Breast epithelium (tissue), 4 donors: Measurements from ENCODE around the gene SNTG2. TPM values are rescaled to one million over a fixed set of nuclear protein-coding genes. Genes with fewer than 3 reads are reported as not detected.

Experiments
- DNase-seq, 2 donors: peaks; one replicate each; pipeline ENCODE4 v3.0.0-alpha.2; 2019; ENCODE audit warnings: low spot score in 2 of 2
- H3K27ac ChIP-seq, 2 donors: fragments of 200-600 bp; sonication (generic) in 1 of 2; one replicate each; pipeline ENCODE4 v1.5.1; 2016 to 2019; ENCODE audit warnings: mild to moderate bottlenecking in 1 of 2
- H3K27me3 ChIP-seq, 2 donors: fragments of 200-600 bp; sonication (generic) in 1 of 2; one replicate each; pipeline versions ENCODE4 v1.5.1 to v1.6.0; 2017 to 2019; ENCODE audit warnings: control low read depth in 1 of 2, mild to moderate bottlenecking in 1 of 2
- H3K36me3 ChIP-seq: fragments of 200-600 bp; one replicate; pipeline ENCODE4 v1.5.1; 2019
- H3K4me1 ChIP-seq, 2 donors: fragments of 200-600 bp; sonication (generic); one replicate each; pipeline ENCODE4 v1.5.1; 2016 to 2019; ENCODE audit warnings: control low read depth in 1 of 2
- H3K4me3 ChIP-seq, 3 donors: fragments of 200-600 bp; sonication (generic); 1 replicate in 2 of 3; 2 replicates in 1 of 3; pipeline ENCODE4 v1.5.1; 2016 to 2019; ENCODE audit warnings: mild to moderate bottlenecking in 3 of 3, moderate library complexity in 2 of 3
- H3K9me3 ChIP-seq, 2 donors: fragments of 200-600 bp; sonication (generic) in 1 of 2; one replicate each; pipeline ENCODE4 v1.5.1; 2016 to 2019; ENCODE audit warnings: control low read depth in 1 of 2
- CTCF ChIP-seq, 3 donors: fragments of 450-650 bp; IDR thresholded peaks; one replicate each; pipeline ENCODE4 v1.5.1; 2016 to 2017; ENCODE audit warnings: antibody characterized with exemption in 3 of 3, mild to moderate bottlenecking in 3 of 3, moderate library complexity in 3 of 3
- POLR2A ChIP-seq: fragments of 450-650 bp; IDR thresholded peaks from one replicate; pipeline ENCODE4 v1.6.1; 2016; ENCODE audit warnings: antibody characterized with exemption, mild to moderate bottlenecking, moderate library complexity
- POLR2AphosphoS5 ChIP-seq, 3 donors: sonication (generic); formaldehyde crosslinking; IDR thresholded peaks; one replicate each; pipeline ENCODE4 v1.6.1; 2017; ENCODE audit warnings: antibody characterized with exemption in 3 of 3
- intact Hi-C: fragments of 100-400 bp; cut with DNase I; formaldehyde crosslinking; loops from one replicate; pipeline ENCODE4 v1.15.1; 2023; ENCODE audit warnings: low total_unique reads
- total RNA-seq, 3 donors: library from RNA; depleted of rRNA; stranded (reverse); fragments of >200 nt; gene quantifications; one replicate each; pipeline ENCODE4 v1.1.0, GENCODE V29; 2016

The SNTG2 gene
- total RNA-seq, 3 donors from 2014 or later, result 4.6 to 7.4 (median 6.0) TPM

- peaks cover 0 to 7% of the 10 kb centered on the region in 2 donors for H3K9me3 ChIP-seq
- H3K4me1 ChIP-seq, result no peaks in the 10 kb centered on the region
- H3K27ac ChIP-seq, result no peak overlapping the region
- H3K4me3 ChIP-seq, result no peak overlapping the region
- DNase-seq, result no peak
- TF ChIP-seq POLR2A, result no peak
- no peak for TF ChIP-seq CTCF (IDR thresholded peaks at IDR 0.05)
- no peak for TF ChIP-seq POLR2AphosphoS5 (IDR thresholded peaks at IDR 0.05)
- H3K27me3 ChIP-seq, result peaks cover 0 to 9% of the 10 kb centered on the region in 2 donors
- H3K36me3 ChIP-seq, result no peaks in the 10 kb centered on the region
- intact Hi-C loops, result no loop called here
These were observed 10.6 kb upstream of the SNTG2 start for GRCh38 chr2:939936-940601.

- no peaks in the 10 kb centered on the region for H3K4me1 ChIP-seq
- H3K9me3 ChIP-seq, result peaks cover 0 to 9% of the 10 kb centered on the region in 2 donors
- no peak for DNase-seq
- no peak overlapping the region for H3K4me3 ChIP-seq
- TF ChIP-seq POLR2A (no peak), CTCF (IDR thresholded peaks at IDR 0.05) (no peak), POLR2AphosphoS5 (IDR thresholded peaks at IDR 0.05) (no peak)
- H3K36me3 ChIP-seq, result no peaks in the 10 kb centered on the region
- no peak overlapping the region for H3K27ac ChIP-seq
- H3K27me3 ChIP-seq, result peaks cover 0 to 17% of the 10 kb centered on the region in 2 donors
- intact Hi-C loops, result no loop called here
These were observed 8.8 kb upstream of the SNTG2 start for GRCh38 chr2:941871-942270.

- H3K9me3 ChIP-seq, result peaks cover 0 to 9% of the 10 kb centered on the region in 2 donors
- H3K36me3 ChIP-seq, result no peaks in the 10 kb centered on the region
- peaks cover 0 to 25% of the 10 kb centered on the region in 2 donors for H3K27me3 ChIP-seq
- intact Hi-C loops, result no loop called here
- TF ChIP-seq POLR2A (no peak), POLR2AphosphoS5 (IDR thresholded peaks at IDR 0.05) (no peak), CTCF (IDR thresholded peaks at IDR 0.05) (no peak)
- no peak overlapping the region for H3K4me3 ChIP-seq
- no peak overlapping the region for H3K27ac ChIP-seq
- no peak for DNase-seq
- H3K4me1 ChIP-seq, result no peaks in the 10 kb centered on the region
These were observed 7.7 kb upstream of the SNTG2 start for GRCh38 chr2:942775-943460.

DNA sequence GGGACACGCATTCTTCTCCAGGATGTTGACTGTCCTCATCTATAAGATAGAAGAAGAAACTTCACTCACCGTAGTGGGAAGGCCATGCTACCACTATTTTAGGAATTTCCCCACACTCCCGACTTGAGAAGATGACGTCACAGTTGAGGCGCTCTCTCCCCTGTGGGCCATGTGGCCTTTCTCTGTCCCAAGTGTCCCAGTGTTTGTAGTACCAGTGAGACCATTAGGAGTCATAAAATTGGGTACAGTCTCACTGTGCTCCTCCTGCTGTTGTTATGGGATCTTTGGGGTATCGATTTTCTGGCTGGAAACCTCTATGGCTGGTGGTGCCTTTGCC lies 7.2 kb upstream of the SNTG2 start:
- TF ChIP-seq POLR2A (no peak), CTCF (IDR thresholded peaks at IDR 0.05) (no peak), POLR2AphosphoS5 (IDR thresholded peaks at IDR 0.05) (no peak)
- no peak overlapping the region for H3K4me3 ChIP-seq
- intact Hi-C loops, result no loop called here
- peaks cover 0 to 30% of the 10 kb centered on the region in 2 donors for H3K27me3 ChIP-seq
- H3K4me1 ChIP-seq, result no peaks in the 10 kb centered on the region
- DNase-seq, result no peak
- H3K27ac ChIP-seq, result no peak overlapping the region
- H3K9me3 ChIP-seq, result peaks cover 0 to 9% of the 10 kb centered on the region in 2 donors
- no peaks in the 10 kb centered on the region for H3K36me3 ChIP-seq

- intact Hi-C loops, result no loop called here
- Histone ChIP-seq H3K27ac (no peak overlapping the region), H3K9me3 (peaks cover 0 to 9% of the 10 kb centered on the region in 2 donors), H3K36me3 (no peaks in the 10 kb centered on the region), H3K4me3 (no peak overlapping the region), H3K4me1 (no peaks in the 10 kb centered on the region), H3K27me3 (peaks cover 0 to 29% of the 10 kb centered on the region in 2 donors)
- no peak for DNase-seq
- TF ChIP-seq POLR2A (no peak), POLR2AphosphoS5 (IDR thresholded peaks at IDR 0.05) (no peak), CTCF (IDR thresholded peaks at IDR 0.05) (no peak)
These were observed 6.8 kb upstream of the SNTG2 start for GRCh38 chr2:943821-944220.
